ENCODE data around the gene MIA3.

- TF ChIP-seq CTCF (IDR thresholded peaks at IDR 0.05) (no peak), POLR2A (IDR thresholded peaks at IDR 0.05) (no peak), EP300 (IDR thresholded peaks at IDR 0.05) (peak in 1 of 2 donors; percentile 11)
Observed at GRCh38 chr1:222583079-222583478, 34.8 kb upstream of the MIA3 start.
